ENCODE measurements around the gene VMO1. TPM values are rescaled to one million over a fixed set of nuclear protein-coding genes. Genes with fewer than 3 reads are reported as not detected.

Gene VMO1
- total and polyA plus RNA-seq, 2 experiments from 2014 or later, result 0.33 to 4.3 TPM

DNA sequence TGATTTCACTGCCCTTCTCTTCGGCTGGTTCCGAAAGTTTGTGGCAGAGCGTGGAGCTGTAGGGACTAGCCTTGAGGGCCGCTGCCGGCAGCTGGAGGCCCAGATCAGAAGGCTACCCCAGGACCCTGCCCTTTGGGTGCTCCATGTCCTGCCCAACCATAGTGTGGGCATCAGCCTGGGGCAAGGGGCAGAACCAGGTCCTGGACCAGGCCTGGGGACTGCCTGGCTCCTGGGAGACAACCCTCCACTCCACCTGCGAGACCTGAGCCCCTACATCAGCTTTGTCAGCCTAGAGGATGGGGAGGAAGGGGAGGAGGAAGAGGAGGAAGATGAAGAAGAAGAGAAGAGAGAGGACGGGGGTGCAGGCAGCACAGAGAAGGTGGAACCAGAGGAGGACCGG, 45.6 kb downstream of the VMO1 start:
- no peak overlapping the region for H3K4me3 ChIP-seq
- WGBS (ENCODE audit: low lambda C conversion rate, missing lambda C conversion rate), result 96% methylated on average over 8 of the region's 8 CpGs
- no peak overlapping the region for H3K27ac ChIP-seq
- H3K4me2 ChIP-seq, result peak overlapping the region; percentile 98
- H3K9me2 ChIP-seq (replicated peaks; ENCODE audit: insufficient read depth), result no peaks in the 10 kb centered on the region
- TF ChIP-seq CTCF (IDR thresholded peaks at IDR 0.05; ENCODE audit: poor library complexity) (no peak), EZH2phosphoT487 (IDR thresholded peaks at IDR 0.05; ENCODE audit: low read depth, severe bottlenecking, unreplicated experiment) (no peak), EZH2 (IDR thresholded peaks at IDR 0.05; ENCODE audit: borderline replicate concordance) (no peak)
- peaks cover 25% of the 10 kb centered on the region for H3K27me3 ChIP-seq
- peaks cover 13% of the 10 kb centered on the region for H3K4me1 ChIP-seq (ENCODE audit: insufficient read depth)
- DNase-seq (ENCODE audit: low spot score), result peak; percentile 4
- H3K79me2 ChIP-seq, result no peaks in the 10 kb centered on the region
- H4K20me1 ChIP-seq (ENCODE audit: insufficient read depth, poor library complexity, severe bottlenecking), result no peaks in the 10 kb centered on the region
- H3K36me3 ChIP-seq (replicated peaks; ENCODE audit: insufficient read depth, low read depth), result no peaks in the 10 kb centered on the region
- H3K9me3 ChIP-seq (ENCODE audit: low read depth), result no peaks in the 10 kb centered on the region
- no peak overlapping the region for H2AFZ ChIP-seq

- Histone ChIP-seq H3K4me2 (peak overlapping the region; percentile 98), H3K4me3 (peak overlapping the region; percentile 91), H3K4me1 (ENCODE audit: insufficient read depth) (peaks cover 7% of the 10 kb centered on the region), H2AFZ (peak overlapping the region; percentile 91), H4K20me1 (ENCODE audit: insufficient read depth, poor library complexity, severe bottlenecking) (no peaks in the 10 kb centered on the region), H3K9me2 (replicated peaks; ENCODE audit: insufficient read depth) (no peaks in the 10 kb centered on the region), H3K9me3 (ENCODE audit: low read depth) (no peaks in the 10 kb centered on the region), H3K27me3 (peaks cover 19% of the 10 kb centered on the region), H3K27ac (peak overlapping the region; percentile 12), H3K36me3 (replicated peaks; ENCODE audit: insufficient read depth, low read depth) (no peaks in the 10 kb centered on the region), H3K79me2 (no peaks in the 10 kb centered on the region)
- no peak for DNase-seq (ENCODE audit: low spot score)
- 19% methylated on average over 7 of the region's 13 CpGs for WGBS (ENCODE audit: low lambda C conversion rate, missing lambda C conversion rate)
- TF ChIP-seq CTCF (IDR thresholded peaks at IDR 0.05; ENCODE audit: poor library complexity), result no peak
- no peak for TF ChIP-seq EZH2 (IDR thresholded peaks at IDR 0.05; ENCODE audit: borderline replicate concordance)
- TF ChIP-seq EZH2phosphoT487 (IDR thresholded peaks at IDR 0.05; ENCODE audit: low read depth, severe bottlenecking, unreplicated experiment), result no peak
Observed at GRCh38 chr17:4740025-4740351, 46.2 kb downstream of the VMO1 start.

DNA sequence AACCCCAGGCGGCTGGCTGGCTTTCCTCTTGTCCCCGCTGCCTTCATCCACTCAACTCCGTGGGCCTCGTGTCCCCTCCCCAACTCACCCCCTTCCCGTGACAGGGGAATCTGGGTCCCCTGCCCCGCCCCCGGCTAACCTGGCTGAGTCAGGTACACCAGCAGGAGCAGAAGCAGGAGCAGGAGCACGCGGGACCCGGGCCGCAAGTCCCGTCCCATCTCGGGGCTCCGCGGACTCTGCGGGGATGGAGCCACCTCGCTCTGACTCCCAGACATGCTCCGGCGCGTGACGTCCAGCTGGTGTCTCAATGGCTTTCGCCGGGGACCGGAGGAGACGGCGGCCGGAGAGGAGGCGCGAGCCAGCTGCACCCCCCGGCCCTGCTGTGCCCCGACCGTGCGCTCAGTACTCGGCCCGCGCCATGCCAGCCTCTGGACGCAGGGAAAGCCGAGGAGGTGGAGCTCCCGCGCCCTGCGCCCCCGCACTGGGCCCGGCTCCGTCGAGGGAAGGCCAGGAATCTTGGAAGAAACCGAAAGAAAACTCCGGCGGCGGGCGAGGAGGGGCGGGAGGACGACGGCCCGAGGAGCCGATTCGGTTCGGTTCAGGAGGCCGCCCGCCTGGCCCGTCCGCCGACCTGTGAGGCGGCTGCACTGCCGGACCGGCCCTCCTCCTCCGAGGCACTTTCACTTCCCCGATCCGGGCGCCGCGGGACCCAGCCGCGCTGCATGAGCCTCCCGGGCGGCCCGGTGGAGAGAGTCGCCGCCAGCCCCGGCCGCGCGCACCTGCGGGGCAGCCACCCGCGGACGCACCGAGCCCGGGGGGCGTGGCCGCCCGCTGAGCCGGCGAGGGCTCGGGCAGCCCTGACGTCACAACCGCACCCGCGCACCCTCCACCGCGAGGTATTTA, 46.8 kb downstream of the VMO1 start, which contains the start of the genes CXCL16 and ZMYND15:
CXCL16 (minus strand) TSS at position 807 of the 903 bp plus-strand sequence; CDS start at position 218, 589 bp downstream.
ZMYND15 (plus strand) TSS at position 712 of the 903 bp plus-strand sequence. CDS start 716 bp downstream, outside the sequence.
- peak within 1 kb of the TSS; percentile 92 for H3K27ac ChIP-seq
- peak; percentile 90 for DNase-seq (ENCODE audit: low spot score)
- no peaks in the 10 kb centered on the region for H3K9me3 ChIP-seq (ENCODE audit: low read depth)
- peaks cover 5% of the 10 kb centered on the region for H3K4me1 ChIP-seq (ENCODE audit: insufficient read depth)
- H4K20me1 ChIP-seq (ENCODE audit: insufficient read depth, poor library complexity, severe bottlenecking), result no peaks in the 10 kb centered on the region
- peak within 1 kb of the TSS; percentile 91 for H3K4me3 ChIP-seq
- no peaks in the 10 kb centered on the region for H3K36me3 ChIP-seq (replicated peaks; ENCODE audit: insufficient read depth, low read depth)
- H2AFZ ChIP-seq, result peak within 1 kb of the TSS; percentile 91
- H3K9me2 ChIP-seq (replicated peaks; ENCODE audit: insufficient read depth), result no peaks in the 10 kb centered on the region
- no peaks in the 10 kb centered on the region for H3K79me2 ChIP-seq
- no peak for TF ChIP-seq EZH2phosphoT487 (IDR thresholded peaks at IDR 0.05; ENCODE audit: low read depth, severe bottlenecking, unreplicated experiment)
- no peak for TF ChIP-seq EZH2 (IDR thresholded peaks at IDR 0.05; ENCODE audit: borderline replicate concordance)
- TF ChIP-seq CTCF (IDR thresholded peaks at IDR 0.05; ENCODE audit: poor library complexity), result no peak
- peaks cover 12% of the 10 kb centered on the region for H3K27me3 ChIP-seq
- peak within 1 kb of the TSS; percentile 98 for H3K4me2 ChIP-seq
- WGBS (ENCODE audit: low lambda C conversion rate, missing lambda C conversion rate), result 1% methylated on average over 74 of the region's 100 CpGs
